ENCODE measurements around the gene UPF1.

DNA sequence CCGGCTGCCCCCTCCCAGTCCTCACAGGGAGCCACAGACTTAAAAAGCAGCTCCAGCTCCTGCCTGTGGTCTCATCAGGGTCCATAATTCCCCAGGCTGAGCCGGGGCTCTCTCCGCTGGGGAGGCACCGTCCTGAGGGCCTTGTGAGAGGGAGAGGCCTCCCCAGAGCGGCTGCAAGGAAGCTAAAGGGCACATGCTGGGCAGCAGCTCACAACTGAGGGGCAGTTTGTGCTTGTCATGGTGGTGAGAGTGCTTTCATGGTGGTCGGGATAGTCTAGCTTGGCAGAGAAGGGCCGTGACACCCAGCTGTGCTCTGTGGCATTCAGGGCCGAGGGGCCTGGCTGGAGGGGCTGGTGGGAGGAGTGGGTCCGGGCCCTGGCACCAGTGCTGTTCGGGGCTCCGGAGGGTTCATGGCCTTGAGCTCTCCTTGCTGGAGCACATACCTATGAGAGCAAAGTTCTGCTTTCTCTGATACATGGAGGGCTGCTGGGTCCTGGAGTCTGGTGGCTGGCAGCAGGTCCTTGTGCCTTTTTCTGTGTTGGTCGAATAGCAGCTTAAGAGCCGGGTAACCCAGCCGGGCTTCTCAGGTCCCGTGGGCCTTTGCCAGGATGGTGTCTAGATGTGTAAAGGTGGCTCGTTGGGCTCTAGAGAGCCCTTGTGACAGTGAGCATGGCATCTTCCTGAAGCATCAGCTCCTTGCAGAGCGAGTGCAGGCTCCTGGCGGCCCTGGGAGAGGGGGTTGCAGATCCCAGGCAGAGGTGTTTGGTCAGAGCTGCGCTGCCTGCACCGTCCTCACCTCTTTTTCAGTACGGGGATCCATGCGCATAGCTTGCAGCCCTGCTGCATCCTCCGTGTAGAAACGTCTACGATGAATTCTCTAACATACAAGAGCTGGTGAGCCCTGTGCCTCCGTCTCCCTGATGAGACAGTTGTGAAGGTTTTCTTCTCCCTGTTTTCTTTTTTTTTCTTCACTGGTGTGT is 8.8 kb downstream of the UPF1 start:
- TF ChIP-seq, protein P1, sequence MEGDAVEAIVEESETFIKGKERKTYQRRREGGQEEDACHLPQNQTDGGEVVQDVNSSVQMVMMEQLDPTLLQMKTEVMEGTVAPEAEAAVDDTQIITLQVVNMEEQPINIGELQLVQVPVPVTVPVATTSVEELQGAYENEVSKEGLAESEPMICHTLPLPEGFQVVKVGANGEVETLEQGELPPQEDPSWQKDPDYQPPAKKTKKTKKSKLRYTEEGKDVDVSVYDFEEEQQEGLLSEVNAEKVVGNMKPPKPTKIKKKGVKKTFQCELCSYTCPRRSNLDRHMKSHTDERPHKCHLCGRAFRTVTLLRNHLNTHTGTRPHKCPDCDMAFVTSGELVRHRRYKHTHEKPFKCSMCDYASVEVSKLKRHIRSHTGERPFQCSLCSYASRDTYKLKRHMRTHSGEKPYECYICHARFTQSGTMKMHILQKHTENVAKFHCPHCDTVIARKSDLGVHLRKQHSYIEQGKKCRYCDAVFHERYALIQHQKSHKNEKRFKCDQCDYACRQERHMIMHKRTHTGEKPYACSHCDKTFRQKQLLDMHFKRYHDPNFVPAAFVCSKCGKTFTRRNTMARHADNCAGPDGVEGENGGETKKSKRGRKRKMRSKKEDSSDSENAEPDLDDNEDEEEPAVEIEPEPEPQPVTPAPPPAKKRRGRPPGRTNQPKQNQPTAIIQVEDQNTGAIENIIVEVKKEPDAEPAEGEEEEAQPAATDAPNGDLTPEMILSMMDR (IDR thresholded peaks at IDR 0.05): no peak
- TF ChIP-seq POLR2A (IDR thresholded peaks at IDR 0.05): no peak

All from Peyer's patch (tissue), 4 donors.